Activated CD4-positive, alpha-beta memory T cell treated with anti-CD3 and anti-CD28 coated beads, Interleukin-2, amount 10 ng/mL, durations not matched to agents 7 days and 5 days (primary cell): ENCODE measurements around the gene MYO18A. TPM values are rescaled to one million over a fixed set of nuclear protein-coding genes. Genes with fewer than 3 reads are reported as not detected.
A peak's percentile ranks its signal among the peaks of the same experiment; 100 is the strongest.

Experiments
- CTCF ChIA-PET: fragments of 350-600 bp; sonication (Branson Sonifier 250); formaldehyde crosslinking; loops from one replicate; lab custom pipeline; 2021; ENCODE audit warnings: antibody characterized with exemption, inconsistent platforms; lab: Charles Lee
- POLR2A ChIA-PET: fragments of 350-600 bp; sonication (Branson Sonifier 250); formaldehyde crosslinking; loops from one replicate; lab custom pipeline; 2021; ENCODE audit warnings: antibody characterized with exemption; lab: Charles Lee
- DNase-seq: peaks from one replicate; pipeline ENCODE4 v3.0.0-alpha.2; 2020
- H3K27ac Mint-ChIP-seq: one replicate; pipeline ENCODE4 v1.8.0; 2021; ENCODE audit warnings: mild to moderate bottlenecking, mixed read lengths
- H3K27me3 Mint-ChIP-seq: one replicate; pipeline ENCODE4 v1.8.0; 2021; ENCODE audit warnings: mixed read lengths
- H3K36me3 Mint-ChIP-seq: one replicate; pipeline ENCODE4 v1.8.0; 2021; ENCODE audit warnings: low read depth, mixed read lengths
- H3K4me1 Mint-ChIP-seq: one replicate; pipeline ENCODE4 v1.8.0; 2021; ENCODE audit warnings: mixed read lengths
- H3K4me3 Mint-ChIP-seq: one replicate; pipeline ENCODE4 v1.8.0; 2021; ENCODE audit warnings: mild to moderate bottlenecking, mixed read lengths
- H3K9me3 Mint-ChIP-seq: one replicate; pipeline ENCODE4 v1.8.0; 2021; ENCODE audit warnings: mixed read lengths
- total RNA-seq, 2 experiments: library from RNA; stranded (reverse); gene quantifications; one replicate each; pipeline ENCODE4 v1.2.3, GENCODE V29; 2021

MYO18A gene
- total RNA-seq, 2 experiments from 2014 or later, result 92.6 to 100 TPM

- peaks cover 26% of the 10 kb centered on the region for H3K36me3 Mint-ChIP-seq
- H3K9me3 Mint-ChIP-seq, result no peaks in the 10 kb centered on the region
- no peaks in the 10 kb centered on the region for H3K27me3 Mint-ChIP-seq
- no peak for DNase-seq
- ChIA-PET CTCF (interaction anchor here (1.9 to 8.0 kb wide), 4 partner anchors 11 to 386 kb away, joined by 4 to 236 read pairs (median 10); partner anchors contain the start of gene TLCD1), POLR2A (interaction anchor here (1.1 kb wide), 1 partner anchor 148 kb away, joined by 3 read pairs; no protein-coding TSS in a partner anchor)
- no peak overlapping the region for H3K27ac Mint-ChIP-seq
- H3K4me1 Mint-ChIP-seq, result peaks cover 4% of the 10 kb centered on the region
- no peak overlapping the region for H3K4me3 Mint-ChIP-seq
Measured at GRCh38 chr17:29113334-29113733, 66.9 kb downstream of the MYO18A start.

- Mint-ChIP-seq H3K4me1 (peaks cover 4% of the 10 kb centered on the region), H3K27ac (no peak overlapping the region), H3K27me3 (no peaks in the 10 kb centered on the region), H3K36me3 (peaks cover 26% of the 10 kb centered on the region), H3K4me3 (no peak overlapping the region), H3K9me3 (no peaks in the 10 kb centered on the region)
- ChIA-PET POLR2A (interaction anchor here (1.4 kb wide), 1 partner anchor 145 kb away, joined by 3 read pairs; no protein-coding TSS in a partner anchor), CTCF (interaction anchor here (0.6 to 8.0 kb wide), 11 partner anchors 10 to 386 kb away, joined by 3 to 236 read pairs (median 4); partner anchors contain the start of gene TLCD1)
- no peak for DNase-seq
Measured at GRCh38 chr17:29112771-29113295, 67.4 kb downstream of the MYO18A start.

DNA sequence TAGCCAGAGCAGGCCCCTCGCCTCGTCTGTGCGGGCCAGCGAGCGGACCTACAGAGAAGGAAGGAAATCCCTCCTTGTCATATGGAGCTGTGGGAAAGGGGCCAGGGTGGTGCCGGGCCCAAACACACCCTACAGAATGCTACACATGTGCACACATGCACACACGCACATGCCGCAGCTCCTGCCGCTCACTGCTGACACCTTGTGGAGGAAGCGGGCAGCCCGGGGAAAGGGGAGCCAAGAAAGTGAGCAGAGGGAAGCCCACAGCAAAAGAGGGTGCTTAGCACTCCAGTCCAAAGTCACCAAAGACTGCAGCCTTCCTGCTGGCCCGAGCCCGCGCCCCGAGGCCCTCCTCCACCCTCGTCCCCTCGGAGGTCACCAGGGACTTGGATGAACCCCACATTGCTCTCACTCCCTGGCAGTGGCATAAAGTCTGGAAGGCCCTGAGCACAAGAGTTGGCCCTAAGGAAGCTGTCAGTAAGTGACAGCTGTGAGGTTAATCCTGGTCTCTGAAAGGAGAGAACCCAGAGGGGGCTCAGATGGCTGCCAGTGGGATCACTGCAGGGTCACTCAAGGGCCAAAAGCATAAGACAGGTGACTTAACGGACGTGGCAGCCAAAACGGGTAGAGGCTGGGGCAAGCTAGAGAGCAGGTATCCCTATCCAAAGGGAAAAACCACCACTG lies 68.2 kb downstream of the MYO18A start:
- H3K27ac Mint-ChIP-seq, result no peak overlapping the region
- H3K9me3 Mint-ChIP-seq, result no peaks in the 10 kb centered on the region
- peaks cover 3% of the 10 kb centered on the region for H3K4me1 Mint-ChIP-seq
- POLR2A ChIA-PET, result interaction anchor here (0.9 to 1.4 kb wide), 3 partner anchors 25 to 144 kb away, joined by 3 read pairs; no protein-coding TSS in a partner anchor
- peak; percentile 71 for DNase-seq
- H3K36me3 Mint-ChIP-seq, result peaks cover 29% of the 10 kb centered on the region
- CTCF ChIA-PET, result interaction anchor here (0.6 to 8.0 kb wide), 11 partner anchors 9 to 385 kb away, joined by 3 to 236 read pairs (median 4); partner anchors contain the start of gene TLCD1
- no peak overlapping the region for H3K4me3 Mint-ChIP-seq
- no peaks in the 10 kb centered on the region for H3K27me3 Mint-ChIP-seq

DNA sequence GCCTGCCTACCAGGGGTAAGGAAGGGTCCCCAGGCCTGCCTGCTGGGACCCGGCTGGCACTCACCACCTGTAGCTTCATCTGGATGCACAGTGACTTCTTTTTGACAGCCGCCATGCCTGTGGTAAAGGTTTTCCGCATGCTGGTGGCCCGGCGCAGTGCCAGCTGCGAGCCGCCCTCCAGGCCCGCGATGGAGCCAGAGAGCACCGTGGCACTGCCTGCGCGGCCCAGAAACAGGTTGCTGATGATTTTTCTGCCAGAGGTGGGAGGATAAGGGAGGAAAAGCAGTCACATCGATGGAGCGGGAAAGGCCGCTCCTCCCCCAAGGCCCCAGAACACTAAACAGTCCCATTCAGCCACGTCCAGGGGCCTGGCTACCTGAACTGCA lies 69.8 kb downstream of the MYO18A start:
- Mint-ChIP-seq H3K27ac (no peak overlapping the region), H3K27me3 (no peaks in the 10 kb centered on the region), H3K4me1 (no peaks in the 10 kb centered on the region), H3K9me3 (no peaks in the 10 kb centered on the region), H3K36me3 (peaks cover 34% of the 10 kb centered on the region), H3K4me3 (no peak overlapping the region)
- ChIA-PET POLR2A (no interaction called here), CTCF (interaction anchor here (2.2 to 3.1 kb wide), 2 partner anchors 14 to 146 kb away, joined by 5 to 17 read pairs; no protein-coding TSS in a partner anchor)
- DNase-seq, result no peak

DNA sequence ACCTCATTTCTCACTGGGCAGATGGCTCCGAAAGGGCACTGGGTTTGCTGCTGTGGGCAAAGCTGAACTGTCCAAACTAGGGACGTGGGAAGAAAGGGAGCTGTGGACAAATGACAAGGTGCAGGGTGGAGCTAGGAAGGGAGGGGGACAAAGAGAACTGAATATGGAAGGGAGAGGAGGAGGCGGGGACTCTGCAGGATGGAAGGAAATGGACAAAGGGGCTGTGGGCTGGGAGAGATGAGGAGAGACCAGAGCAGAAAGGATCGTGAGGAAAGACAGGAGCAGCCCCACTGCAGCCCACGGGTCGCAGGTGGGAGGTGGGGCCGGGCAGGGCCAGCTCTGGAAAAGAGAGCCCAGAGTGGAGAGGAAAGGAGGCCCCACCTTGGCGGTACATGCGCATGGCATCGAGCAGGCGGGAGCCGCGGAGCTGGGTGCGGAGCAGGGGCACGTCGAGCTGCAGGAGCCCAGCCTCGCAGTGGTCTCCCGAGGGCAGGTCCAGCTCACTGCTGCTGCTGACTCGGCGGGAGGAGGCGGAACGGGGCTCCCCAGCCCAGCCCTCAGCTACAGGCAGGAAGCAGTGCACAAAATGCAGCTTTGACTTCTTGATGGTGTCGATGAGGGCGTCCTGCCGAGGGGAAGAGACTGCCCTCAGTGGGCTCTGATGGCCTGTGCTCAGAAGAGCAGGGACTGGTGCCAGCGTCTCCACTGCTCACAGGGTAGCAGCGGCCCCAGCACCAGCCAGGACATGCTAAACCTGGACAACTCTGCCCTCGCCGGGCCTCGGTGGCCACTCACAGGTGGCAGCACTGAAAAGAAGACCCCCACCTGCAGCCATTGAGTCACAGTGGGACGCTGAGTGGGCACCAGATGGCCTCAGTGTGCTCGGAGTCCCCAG lies 70.5 kb downstream of the MYO18A start:
- CTCF ChIA-PET, result interaction anchor here (0.9 to 3.1 kb wide), 3 partner anchors 14 to 346 kb away, joined by 3 to 17 read pairs (median 5); no protein-coding TSS in a partner anchor
- peaks cover 35% of the 10 kb centered on the region for H3K36me3 Mint-ChIP-seq
- H3K4me3 Mint-ChIP-seq, result no peak overlapping the region
- POLR2A ChIA-PET, result no interaction called here
- no peaks in the 10 kb centered on the region for H3K27me3 Mint-ChIP-seq
- H3K27ac Mint-ChIP-seq, result no peak overlapping the region
- no peaks in the 10 kb centered on the region for H3K4me1 Mint-ChIP-seq
- no peaks in the 10 kb centered on the region for H3K9me3 Mint-ChIP-seq
- no peak for DNase-seq

DNA sequence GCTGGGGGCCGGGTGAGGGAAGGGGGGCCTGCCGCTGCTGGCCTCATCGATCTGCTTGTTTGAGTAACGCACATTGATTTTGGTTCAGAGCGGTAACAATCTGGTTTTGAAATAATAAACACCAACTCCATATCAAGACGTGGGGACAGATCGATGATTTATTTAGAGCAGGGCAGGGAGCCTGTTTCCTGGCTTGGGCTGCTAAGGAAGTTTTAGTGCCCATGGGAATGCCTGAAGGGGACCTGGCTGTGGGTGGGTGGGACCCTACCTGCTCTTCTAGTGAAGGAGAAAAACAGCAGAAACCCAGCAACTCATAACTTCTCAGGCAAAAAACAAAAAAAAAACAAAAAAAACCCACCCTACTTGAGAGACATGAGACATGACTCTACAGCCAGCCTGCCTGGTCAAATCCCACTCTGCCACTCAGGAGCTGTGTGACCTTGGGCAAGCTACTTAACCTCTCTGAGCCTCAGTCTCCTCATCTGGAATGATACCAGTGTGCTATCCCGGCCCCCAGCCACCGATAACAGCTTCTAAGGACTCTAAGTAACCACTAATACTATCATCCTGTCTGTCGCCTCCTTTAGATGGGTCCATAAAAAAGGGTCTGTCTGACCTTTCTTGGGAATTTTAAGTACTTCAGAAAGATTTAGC lies 71.2 kb downstream of the MYO18A start:
- no peak for DNase-seq
- H3K9me3 Mint-ChIP-seq, result no peaks in the 10 kb centered on the region
- POLR2A ChIA-PET, result no interaction called here
- no peaks in the 10 kb centered on the region for H3K27me3 Mint-ChIP-seq
- H3K4me1 Mint-ChIP-seq, result no peaks in the 10 kb centered on the region
- peaks cover 39% of the 10 kb centered on the region for H3K36me3 Mint-ChIP-seq
- H3K27ac Mint-ChIP-seq, result no peak overlapping the region
- H3K4me3 Mint-ChIP-seq, result no peak overlapping the region
- CTCF ChIA-PET, result interaction anchor here (0.5 to 3.1 kb wide), 4 partner anchors 15 to 345 kb away, joined by 3 to 17 read pairs (median 6); no protein-coding TSS in a partner anchor

DNA sequence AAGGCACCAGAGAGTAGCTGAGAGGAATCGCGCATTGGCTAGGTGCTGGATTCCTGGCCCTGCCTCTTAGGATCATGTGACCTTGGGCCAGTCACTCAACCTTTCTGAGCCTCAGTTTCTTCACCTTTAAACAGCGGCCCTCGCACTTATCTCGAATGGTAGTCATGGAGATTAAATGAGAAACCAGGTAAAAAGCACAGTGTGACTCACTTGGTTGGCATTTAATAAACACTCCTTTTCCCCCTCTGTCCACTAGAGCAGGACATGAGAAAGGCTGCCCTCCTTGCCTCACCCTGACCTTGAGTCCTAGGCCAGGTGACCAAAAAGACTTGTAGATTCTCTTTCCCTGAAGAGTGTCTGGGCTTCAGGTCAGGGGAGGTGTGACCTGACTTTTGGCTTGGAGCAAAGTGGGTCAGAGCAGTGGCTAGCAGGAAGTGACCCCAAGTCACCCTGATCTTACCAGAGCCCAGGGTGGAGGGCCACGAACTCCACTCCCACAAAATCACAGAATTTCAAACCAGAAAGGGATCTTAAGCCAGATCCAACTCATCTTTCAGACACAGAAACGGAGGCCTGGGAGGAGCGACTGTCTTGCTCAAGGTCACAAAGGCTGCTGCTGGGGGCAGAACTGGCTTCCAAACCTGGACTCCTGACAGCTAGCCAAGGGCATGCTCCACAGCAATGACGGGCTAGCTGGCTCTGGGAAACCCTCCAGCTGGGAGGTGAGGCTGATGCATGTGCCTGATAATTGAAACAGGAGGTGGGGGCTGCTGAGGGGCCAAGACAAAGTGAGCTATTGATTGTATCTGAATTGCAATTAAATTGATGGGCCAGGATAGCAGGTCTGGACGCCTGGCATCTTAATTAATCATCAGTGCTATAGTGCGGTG lies 72.0 kb downstream of the MYO18A start:
- no peak for DNase-seq
- Mint-ChIP-seq H3K4me3 (no peak overlapping the region), H3K9me3 (no peaks in the 10 kb centered on the region), H3K27me3 (no peaks in the 10 kb centered on the region), H3K4me1 (no peaks in the 10 kb centered on the region), H3K36me3 (peaks cover 42% of the 10 kb centered on the region), H3K27ac (no peak overlapping the region)
- ChIA-PET POLR2A (no interaction called here), CTCF (interaction anchor here (2.2 to 3.6 kb wide), 3 partner anchors 8 to 143 kb away, joined by 5 to 17 read pairs (median 12); no protein-coding TSS in a partner anchor)

DNA sequence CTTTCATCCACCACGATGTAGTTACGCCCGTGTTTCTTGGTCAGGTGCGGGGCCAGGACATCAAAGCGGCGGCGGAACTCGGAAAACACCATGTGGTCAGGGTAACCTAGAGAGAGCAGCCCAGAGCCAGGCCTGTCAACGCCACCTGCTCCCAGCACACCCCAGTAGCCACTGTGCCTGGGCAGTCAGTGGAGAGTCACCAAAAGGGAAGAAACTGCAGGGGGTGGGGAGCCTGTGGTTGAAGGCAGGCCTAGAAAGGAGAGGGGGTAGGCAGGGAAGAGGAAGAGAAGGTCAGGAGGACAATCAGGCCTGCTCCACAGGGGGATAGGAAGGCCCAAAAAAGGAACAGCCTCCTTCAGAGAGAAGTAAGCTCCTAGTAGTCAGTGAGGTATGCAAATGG lies 73.1 kb downstream of the MYO18A start:
- H3K4me3 Mint-ChIP-seq, result no peak overlapping the region
- ChIA-PET POLR2A (no interaction called here), CTCF (interaction anchor here (3.1 to 3.6 kb wide), 2 partner anchors 9 to 142 kb away, joined by 12 to 17 read pairs; no protein-coding TSS in a partner anchor)
- no peaks in the 10 kb centered on the region for H3K9me3 Mint-ChIP-seq
- DNase-seq, result no peak
- H3K27ac Mint-ChIP-seq, result no peak overlapping the region
- no peaks in the 10 kb centered on the region for H3K27me3 Mint-ChIP-seq
- no peaks in the 10 kb centered on the region for H3K4me1 Mint-ChIP-seq
- H3K36me3 Mint-ChIP-seq, result peaks cover 45% of the 10 kb centered on the region

GRCh38 chr17:29103341-29103740 lies 76.9 kb downstream of the MYO18A start:
- H3K4me1 Mint-ChIP-seq, result no peaks in the 10 kb centered on the region
- no peaks in the 10 kb centered on the region for H3K9me3 Mint-ChIP-seq
- H3K27me3 Mint-ChIP-seq, result no peaks in the 10 kb centered on the region
- no peak overlapping the region for H3K27ac Mint-ChIP-seq
- ChIA-PET CTCF (interaction anchor here (0.9 kb wide), 1 partner anchor 9 kb away, joined by 3 read pairs; no protein-coding TSS in a partner anchor), POLR2A (no interaction called here)
- H3K36me3 Mint-ChIP-seq, result peaks cover 41% of the 10 kb centered on the region
- DNase-seq, result no peak
- no peak overlapping the region for H3K4me3 Mint-ChIP-seq

DNA sequence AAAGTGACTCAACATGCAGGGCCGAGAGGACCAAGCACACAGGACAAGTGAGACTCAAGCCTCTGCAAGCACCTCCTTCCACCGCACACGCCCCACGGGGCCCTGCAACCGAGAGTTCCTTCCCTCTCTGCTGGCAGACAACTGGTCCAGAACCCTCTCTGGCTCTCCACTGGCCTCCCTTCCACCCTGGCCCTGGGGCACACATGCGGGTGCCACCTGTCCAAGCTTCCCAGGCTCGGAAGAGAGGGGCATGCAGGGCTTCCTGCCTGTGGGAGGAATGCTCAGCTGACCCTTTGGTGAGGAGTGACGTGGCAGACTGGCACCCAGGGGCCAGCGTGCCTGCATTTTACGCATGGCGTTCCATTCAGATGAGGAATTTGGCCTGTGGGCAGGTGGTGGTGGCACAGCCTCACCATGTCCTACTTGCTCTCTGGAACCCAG lies 77.4 kb downstream of the MYO18A start:
- H3K4me1 Mint-ChIP-seq, result no peaks in the 10 kb centered on the region
- ChIA-PET POLR2A (no interaction called here), CTCF (interaction anchor here (0.9 to 2.7 kb wide), 3 partner anchors 9 to 137 kb away, joined by 3 to 13 read pairs (median 5); no protein-coding TSS in a partner anchor)
- H3K36me3 Mint-ChIP-seq, result peaks cover 47% of the 10 kb centered on the region
- H3K4me3 Mint-ChIP-seq, result no peak overlapping the region
- no peaks in the 10 kb centered on the region for H3K27me3 Mint-ChIP-seq
- no peak for DNase-seq
- no peaks in the 10 kb centered on the region for H3K9me3 Mint-ChIP-seq
- no peak overlapping the region for H3K27ac Mint-ChIP-seq

- Mint-ChIP-seq H3K4me3 (no peak overlapping the region), H3K27ac (peak overlapping the region; percentile 49), H3K9me3 (no peaks in the 10 kb centered on the region), H3K27me3 (no peaks in the 10 kb centered on the region), H3K4me1 (no peaks in the 10 kb centered on the region), H3K36me3 (peaks cover 49% of the 10 kb centered on the region)
- CTCF ChIA-PET, result interaction anchor here (1.9 to 2.7 kb wide), 3 partner anchors 10 to 137 kb away, joined by 5 to 14 read pairs (median 13); no protein-coding TSS in a partner anchor
- POLR2A ChIA-PET, result no interaction called here
- no peak for DNase-seq
Measured at GRCh38 chr17:29102046-29102445, 78.2 kb downstream of the MYO18A start.
